ENCODE results near the gene LRRC2. TPM values are rescaled to one million over a fixed set of nuclear protein-coding genes. Genes with fewer than 3 reads are reported as not detected.

The LRRC2 gene
- total RNA-seq, 4 donors from 2014 or later, result 0.62 to 2.0 (median 1.1) TPM; not detected in 1

DNA sequence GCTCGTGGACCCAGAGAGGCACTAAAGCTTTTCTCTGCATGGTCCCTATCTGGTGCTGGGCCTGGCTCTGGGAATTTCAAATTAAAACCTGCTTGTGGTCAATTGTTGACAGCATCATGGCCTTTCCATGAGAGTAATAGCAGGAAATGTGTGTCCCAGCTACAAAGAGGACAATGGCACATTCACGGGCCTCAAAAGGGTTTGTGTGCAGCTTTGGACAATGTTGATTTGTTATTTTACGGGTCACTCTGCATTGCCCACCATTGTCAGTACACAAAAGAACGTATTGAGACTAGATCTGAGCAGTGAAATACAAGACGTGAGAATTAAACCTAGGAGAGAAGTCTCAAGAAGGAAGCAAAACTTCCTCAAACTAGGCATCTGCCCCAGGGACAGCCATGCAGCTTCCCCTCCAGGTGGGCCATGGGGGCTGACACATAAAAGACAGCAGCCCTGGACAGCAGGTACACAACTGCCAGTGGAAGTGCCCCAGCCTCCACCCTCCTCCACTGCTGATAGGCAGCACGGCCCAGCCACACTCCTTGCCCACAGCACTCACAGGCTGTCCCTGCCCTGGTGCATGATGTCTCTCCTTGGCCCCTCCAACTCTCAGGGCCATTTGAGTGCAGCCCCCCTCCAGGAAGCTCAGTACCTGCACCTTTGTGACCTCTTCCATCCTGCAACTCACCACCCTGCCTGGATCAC, 85.5 kb downstream of the LRRC2 start:
- TF ChIP-seq POLR2AphosphoS5 (IDR thresholded peaks at IDR 0.05) (no peak), POLR2A (IDR thresholded peaks at IDR 0.05) (no peak), EP300 (IDR thresholded peaks at IDR 0.05) (no peak)
- TF ChIP-seq, protein P1, sequence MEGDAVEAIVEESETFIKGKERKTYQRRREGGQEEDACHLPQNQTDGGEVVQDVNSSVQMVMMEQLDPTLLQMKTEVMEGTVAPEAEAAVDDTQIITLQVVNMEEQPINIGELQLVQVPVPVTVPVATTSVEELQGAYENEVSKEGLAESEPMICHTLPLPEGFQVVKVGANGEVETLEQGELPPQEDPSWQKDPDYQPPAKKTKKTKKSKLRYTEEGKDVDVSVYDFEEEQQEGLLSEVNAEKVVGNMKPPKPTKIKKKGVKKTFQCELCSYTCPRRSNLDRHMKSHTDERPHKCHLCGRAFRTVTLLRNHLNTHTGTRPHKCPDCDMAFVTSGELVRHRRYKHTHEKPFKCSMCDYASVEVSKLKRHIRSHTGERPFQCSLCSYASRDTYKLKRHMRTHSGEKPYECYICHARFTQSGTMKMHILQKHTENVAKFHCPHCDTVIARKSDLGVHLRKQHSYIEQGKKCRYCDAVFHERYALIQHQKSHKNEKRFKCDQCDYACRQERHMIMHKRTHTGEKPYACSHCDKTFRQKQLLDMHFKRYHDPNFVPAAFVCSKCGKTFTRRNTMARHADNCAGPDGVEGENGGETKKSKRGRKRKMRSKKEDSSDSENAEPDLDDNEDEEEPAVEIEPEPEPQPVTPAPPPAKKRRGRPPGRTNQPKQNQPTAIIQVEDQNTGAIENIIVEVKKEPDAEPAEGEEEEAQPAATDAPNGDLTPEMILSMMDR (IDR thresholded peaks at IDR 0.05), result no peak
- H3K36me3 ChIP-seq, result no peaks in the 10 kb centered on the region
- no peaks in the 10 kb centered on the region for H3K9me3 ChIP-seq
- peaks cover 36% of the 10 kb centered on the region for H3K27me3 ChIP-seq
- H3K27ac ChIP-seq, result no peak overlapping the region
- no peak overlapping the region for H3K4me3 ChIP-seq
- WGBS, 2 donors (ENCODE audit: low coverage in 1 of 2), result 76 to 80% methylated on average over 3 to 5 of the region's 6 CpGs
- no peak for ATAC-seq
- no peaks in the 10 kb centered on the region for H3K4me1 ChIP-seq

DNA sequence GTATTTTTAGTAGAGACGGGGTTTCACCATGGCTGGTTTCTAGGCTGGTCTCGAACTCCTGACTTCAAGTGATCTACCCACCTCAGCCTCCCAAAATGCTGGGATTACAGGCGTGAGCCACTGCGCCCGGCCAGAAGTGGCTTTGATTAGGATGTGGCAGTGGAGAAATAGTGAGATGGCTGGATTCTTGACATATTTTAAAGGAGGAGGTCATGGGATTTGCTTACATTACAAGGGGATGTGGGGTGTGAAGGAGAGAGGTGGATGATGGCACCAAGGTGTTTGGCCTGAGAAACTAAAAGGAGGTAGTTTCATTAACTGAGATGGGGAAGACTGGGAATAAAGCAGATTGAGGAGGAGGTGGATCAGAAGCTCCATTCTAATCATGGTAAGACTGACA, 86.4 kb downstream of the LRRC2 start:
- WGBS, 2 donors (ENCODE audit: low coverage in 1 of 2), result 40% methylated on average over 1 of the region's 5 CpGs; no CpG with 5 or more reads in 1 of the 2 donors
- H3K4me1 ChIP-seq, result no peaks in the 10 kb centered on the region
- ATAC-seq, result no peak

DNA sequence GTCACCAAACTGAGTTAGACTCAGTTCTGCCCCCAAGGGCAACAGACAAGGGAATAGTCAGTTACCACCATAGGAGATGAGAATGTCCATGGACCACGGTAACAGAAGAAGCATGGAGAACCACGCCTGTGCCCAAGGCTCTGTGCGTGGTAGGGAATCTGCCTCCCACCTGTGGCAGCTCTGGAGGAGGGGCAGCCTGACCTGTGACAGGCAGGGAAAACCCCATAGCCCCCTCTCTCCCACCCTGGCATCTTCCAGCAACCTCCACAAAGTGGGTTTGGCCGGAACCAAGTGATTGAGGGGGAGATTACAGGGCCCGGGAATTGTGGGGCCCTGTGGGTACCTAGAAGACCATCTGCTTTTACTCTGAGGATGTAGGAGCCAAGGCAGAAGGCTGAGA, 87.1 kb downstream of the LRRC2 start:
- Histone ChIP-seq H3K4me3 (no peak overlapping the region), H3K9me3 (peaks cover 0 to 14% (median 0%) of the 10 kb centered on the region in 3 donors), H3K4me1 (no peaks in the 10 kb centered on the region), H3K27ac (no peak overlapping the region), H3K36me3 (no peaks in the 10 kb centered on the region), H3K27me3 (peaks cover 22% of the 10 kb centered on the region)
- no peak for ATAC-seq
- WGBS, 2 donors (ENCODE audit: low coverage in 1 of 2), result 69 to 100% methylated on average over 1 to 3 of the region's 5 CpGs
- TF ChIP-seq, protein P1 (IDR thresholded peaks at IDR 0.05), result no peak
- TF ChIP-seq POLR2A (IDR thresholded peaks at IDR 0.05) (no peak), POLR2AphosphoS5 (IDR thresholded peaks at IDR 0.05) (no peak), EP300 (IDR thresholded peaks at IDR 0.05) (no peak)

More for the DNA sequence above, 86.4 kb downstream of the LRRC2 start:
- Histone ChIP-seq H3K27me3 (peaks cover 27% of the 10 kb centered on the region), H3K36me3 (no peaks in the 10 kb centered on the region), H3K4me3 (no peak overlapping the region), H3K9me3 (peaks cover 0 to 9% (median 0%) of the 10 kb centered on the region in 3 donors), H3K27ac (no peak overlapping the region)
- TF ChIP-seq, protein P1 (IDR thresholded peaks at IDR 0.05), result no peak
- no peak for TF ChIP-seq EP300 (IDR thresholded peaks at IDR 0.05)
- TF ChIP-seq POLR2A (IDR thresholded peaks at IDR 0.05), result no peak
- TF ChIP-seq POLR2AphosphoS5 (IDR thresholded peaks at IDR 0.05), result no peak

DNA sequence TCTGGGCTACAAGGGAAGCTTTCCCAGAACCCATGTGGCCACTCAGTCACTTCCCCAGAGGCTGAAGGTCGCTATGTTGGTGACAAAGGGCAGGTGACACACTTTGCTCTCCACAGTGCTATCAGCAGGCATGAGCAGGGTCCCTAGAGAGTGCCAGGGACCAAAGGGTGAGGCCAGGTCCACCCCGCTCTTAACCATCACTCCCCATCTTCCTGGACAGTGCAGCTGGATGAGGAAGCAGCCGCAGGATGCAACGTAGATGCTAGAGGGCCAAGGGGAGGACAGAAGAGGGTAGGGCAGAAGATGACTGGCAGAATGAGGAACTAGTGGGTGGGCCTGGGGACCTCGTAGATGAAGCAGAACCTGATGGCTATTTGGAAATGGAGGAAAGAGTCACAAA, 87.8 kb downstream of the LRRC2 start:
- no peaks in the 10 kb centered on the region for H3K4me1 ChIP-seq
- no peaks in the 10 kb centered on the region for H3K36me3 ChIP-seq
- WGBS, 2 donors (ENCODE audit: low coverage in 1 of 2), result 76 to 93% methylated on average over 4 of the region's 5 CpGs
- peaks cover 0 to 14% (median 0%) of the 10 kb centered on the region in 3 donors for H3K9me3 ChIP-seq
- no peak overlapping the region for H3K4me3 ChIP-seq
- no peak overlapping the region for H3K27ac ChIP-seq
- TF ChIP-seq, protein P1 (IDR thresholded peaks at IDR 0.05), result no peak
- TF ChIP-seq EP300 (IDR thresholded peaks at IDR 0.05) (no peak), POLR2A (IDR thresholded peaks at IDR 0.05) (no peak), POLR2AphosphoS5 (IDR thresholded peaks at IDR 0.05) (no peak)
- H3K27me3 ChIP-seq, result peaks cover 23% of the 10 kb centered on the region
- no peak for ATAC-seq

DNA sequence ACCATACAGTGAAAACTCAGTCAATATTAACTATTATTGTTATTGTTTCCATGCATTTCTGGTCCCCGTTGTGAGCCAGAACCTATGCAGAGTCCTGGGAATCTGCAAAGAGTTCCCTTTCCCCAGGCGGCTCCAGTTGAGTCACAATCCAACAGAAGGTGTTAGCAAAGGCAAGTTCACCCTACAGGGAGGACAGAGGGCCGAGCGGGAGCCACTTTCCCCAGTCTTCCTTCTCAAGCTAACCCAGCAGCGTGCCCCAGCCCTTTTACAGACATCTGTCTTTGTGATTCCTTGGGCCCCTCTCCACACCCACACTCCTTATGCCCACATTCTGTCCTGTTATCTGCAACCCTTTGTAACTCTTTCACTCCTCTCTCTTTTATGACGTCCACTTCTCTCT, 88.3 kb downstream of the LRRC2 start:
- H3K27ac ChIP-seq, result no peak overlapping the region
- TF ChIP-seq POLR2A (IDR thresholded peaks at IDR 0.05) (no peak), POLR2AphosphoS5 (IDR thresholded peaks at IDR 0.05) (no peak), EP300 (IDR thresholded peaks at IDR 0.05) (no peak)
- TF ChIP-seq, protein P1 (IDR thresholded peaks at IDR 0.05), result no peak
- 72 to 77% methylated on average over 5 to 6 of the region's 6 CpGs for WGBS, 2 donors (ENCODE audit: low coverage in 1 of 2)
- H3K27me3 ChIP-seq, result peaks cover 28% of the 10 kb centered on the region
- H3K36me3 ChIP-seq, result no peaks in the 10 kb centered on the region
- ATAC-seq, result no peak
- no peaks in the 10 kb centered on the region for H3K4me1 ChIP-seq
- peaks cover 0 to 14% (median 0%) of the 10 kb centered on the region in 3 donors for H3K9me3 ChIP-seq
- no peak overlapping the region for H3K4me3 ChIP-seq
